Measurements from ENCODE around the gene PRKCH. TPM values are rescaled to one million over a fixed set of nuclear protein-coding genes. Genes with fewer than 3 reads are reported as not detected.

The PRKCH gene
- total RNA-seq, 1 donor from 2014 or later = 147 TPM

- no peak for DNase-seq (ENCODE audit: extremely low read depth, low read depth, low spot score)
These were observed 235.9 kb downstream of the PRKCH start for GRCh38 chr14:61557262-61557661.

- no peak for DNase-seq (ENCODE audit: extremely low read depth, low read depth, low spot score)
These were observed 236.5 kb downstream of the PRKCH start for GRCh38 chr14:61557854-61558253.

GRCh38 chr14:61558271-61558670 is 236.9 kb downstream of the PRKCH start:
- DNase-seq (ENCODE audit: extremely low read depth, low read depth, low spot score) = no peak

- DNase-seq (ENCODE audit: extremely low read depth, low read depth, low spot score) = no peak
These were observed 238.3 kb downstream of the PRKCH start for GRCh38 chr14:61559641-61560201.

- no peak for DNase-seq (ENCODE audit: extremely low read depth, low read depth, low spot score)
These were observed 238.9 kb downstream of the PRKCH start for GRCh38 chr14:61560323-61560722.

DNA sequence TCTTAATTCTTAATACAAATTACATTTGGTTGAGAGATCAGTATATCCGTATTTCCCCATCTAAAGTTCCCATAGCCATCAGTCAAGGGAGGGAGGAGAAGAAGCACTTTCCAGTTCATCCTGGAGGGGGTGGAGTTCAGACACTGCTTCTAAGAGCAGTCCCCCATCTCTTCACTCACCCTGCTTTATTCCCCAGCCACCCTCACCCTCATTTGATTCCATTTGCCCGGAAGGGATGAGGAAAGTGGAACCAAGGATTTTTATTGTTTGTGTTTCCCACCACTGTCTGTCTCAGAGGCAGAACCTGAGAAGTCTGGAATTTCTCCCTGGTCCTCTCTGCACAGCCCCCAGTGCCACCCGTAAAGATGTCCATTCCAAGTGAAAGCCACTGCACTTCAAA is 239.7 kb downstream of the PRKCH start:
- DNase-seq (ENCODE audit: extremely low read depth, low read depth, low spot score) = no peak

DNA sequence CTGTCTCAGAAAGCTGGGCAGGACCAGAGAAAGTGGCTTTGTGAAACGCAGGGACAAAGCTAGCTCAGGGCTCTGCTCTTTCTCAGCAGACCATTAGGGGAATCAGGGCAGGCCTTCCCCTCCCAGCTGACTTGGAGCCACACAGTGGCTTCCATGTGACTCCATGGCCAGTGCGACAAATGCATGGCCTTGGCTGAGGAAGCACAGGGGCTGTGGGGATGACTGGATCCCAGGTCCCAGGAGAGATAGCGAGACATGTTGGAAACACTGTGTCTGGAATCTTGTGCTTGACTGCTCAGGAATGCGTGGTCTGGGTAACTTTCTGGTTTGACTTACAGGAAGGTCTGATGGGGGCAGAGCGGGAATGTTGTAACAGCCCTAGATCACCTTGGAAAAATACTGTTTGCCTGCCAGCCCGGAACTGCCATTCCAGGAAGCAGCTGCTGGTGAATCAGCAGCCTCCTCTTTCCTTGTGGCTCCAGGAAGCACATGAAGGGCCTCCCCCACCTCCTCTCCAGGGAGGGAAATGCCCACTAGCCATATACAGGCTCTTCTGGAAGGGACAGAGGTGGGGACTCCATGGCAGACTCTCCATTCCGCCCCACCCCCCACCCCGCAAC is 240.4 kb downstream of the PRKCH start:
- DNase-seq (ENCODE audit: extremely low read depth, low read depth, low spot score) = peak; percentile 98

DNA sequence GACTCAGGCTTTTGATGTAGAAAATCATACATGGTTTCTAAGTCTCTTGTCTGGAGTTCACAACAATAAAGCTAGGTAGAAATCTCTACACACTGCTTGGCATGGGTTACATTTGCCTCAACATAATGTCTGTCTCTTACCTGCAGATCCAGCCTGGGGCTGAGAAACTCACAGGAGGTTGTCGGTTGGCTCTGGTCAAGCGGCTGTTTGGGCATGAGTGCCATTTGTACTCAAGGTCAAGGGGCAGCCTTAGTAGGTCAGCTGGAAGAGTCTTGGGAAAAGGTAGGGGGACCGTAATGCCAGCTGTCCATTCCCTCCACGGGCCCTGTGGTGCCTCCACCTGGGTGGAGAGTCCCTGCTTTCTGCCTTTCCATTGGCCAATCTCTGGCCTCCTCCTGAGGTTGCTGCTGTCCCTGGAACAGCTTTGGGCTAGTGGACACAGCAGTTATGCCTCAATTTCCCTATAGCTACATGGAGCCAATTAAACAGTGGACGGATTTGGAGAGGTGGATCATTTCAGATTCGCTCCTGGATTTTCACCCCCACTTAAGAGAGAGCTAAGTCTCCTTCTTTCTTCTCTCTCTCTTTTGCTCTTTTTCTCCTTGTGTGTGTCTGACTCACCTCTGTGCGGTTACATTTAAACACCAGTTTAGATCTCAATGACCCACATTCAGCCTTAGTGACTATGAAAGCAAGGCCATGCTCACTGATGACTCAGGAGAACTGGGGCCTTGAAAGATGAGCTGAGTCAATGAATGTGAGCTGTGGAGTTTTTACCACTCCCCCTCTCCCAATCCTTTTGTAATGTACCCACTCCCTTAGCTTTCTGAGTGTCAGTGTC is 241.2 kb downstream of the PRKCH start:
- DNase-seq (ENCODE audit: extremely low read depth, low read depth, low spot score) = peak; percentile 74

DNA sequence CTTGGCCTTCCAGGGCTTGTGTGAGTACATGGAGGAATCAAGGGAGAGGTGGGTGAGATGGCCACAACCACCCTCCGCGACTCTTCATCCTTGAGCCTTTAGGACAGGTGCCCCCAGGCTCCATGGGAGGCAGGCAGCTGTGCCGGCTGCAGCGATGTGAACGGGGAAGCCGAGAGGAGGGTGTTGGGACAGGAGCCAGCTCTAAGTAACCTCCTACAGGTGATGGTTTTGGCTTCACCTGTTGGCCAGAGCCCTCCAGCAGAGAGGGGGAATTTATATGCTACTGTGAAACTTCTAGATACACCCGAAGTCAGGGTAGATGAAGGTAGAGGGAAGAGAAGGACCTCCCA is 241.8 kb downstream of the PRKCH start:
- DNase-seq (ENCODE audit: extremely low read depth, low read depth, low spot score) = no peak

DNA sequence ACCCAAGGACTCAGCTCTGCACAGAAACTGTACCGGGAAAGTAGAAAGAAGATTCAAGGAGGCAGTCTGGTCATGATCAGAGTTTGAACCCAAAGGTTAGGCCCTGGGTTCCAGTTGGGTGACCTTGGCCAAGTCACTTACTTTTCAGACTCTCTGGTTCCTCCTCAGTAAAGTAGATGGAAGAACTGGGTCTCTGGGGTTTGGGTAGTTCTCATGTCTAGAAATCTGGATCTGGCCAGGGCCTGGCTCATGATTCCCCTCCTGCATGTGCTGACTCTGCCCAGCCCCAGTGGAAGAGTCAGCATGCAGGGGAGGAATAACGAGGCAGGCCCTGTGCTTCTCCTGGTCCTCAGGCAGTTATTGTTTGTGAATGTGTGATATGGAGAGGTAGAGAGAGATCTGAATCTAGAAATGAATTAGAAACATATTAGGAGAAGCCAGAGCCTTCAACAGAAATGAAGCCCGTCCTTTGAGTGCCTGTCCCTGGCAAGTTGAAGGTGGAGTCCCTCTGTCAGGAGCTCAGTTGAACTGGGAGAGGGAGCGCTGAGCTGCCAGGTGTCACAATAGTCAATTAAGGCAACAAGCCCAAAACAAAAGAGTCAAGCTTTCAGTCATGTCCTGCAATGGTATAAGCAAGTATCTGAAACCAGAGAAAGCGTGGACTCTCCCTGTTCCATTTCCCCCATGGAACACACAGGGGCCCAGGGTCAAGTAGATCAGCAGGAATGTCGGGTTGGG is 242.7 kb downstream of the PRKCH start:
- no peak for DNase-seq (ENCODE audit: extremely low read depth, low read depth, low spot score)

- no peak for DNase-seq (ENCODE audit: extremely low read depth, low read depth, low spot score)
These were observed 243.3 kb downstream of the PRKCH start for GRCh38 chr14:61564618-61565091.

DNA sequence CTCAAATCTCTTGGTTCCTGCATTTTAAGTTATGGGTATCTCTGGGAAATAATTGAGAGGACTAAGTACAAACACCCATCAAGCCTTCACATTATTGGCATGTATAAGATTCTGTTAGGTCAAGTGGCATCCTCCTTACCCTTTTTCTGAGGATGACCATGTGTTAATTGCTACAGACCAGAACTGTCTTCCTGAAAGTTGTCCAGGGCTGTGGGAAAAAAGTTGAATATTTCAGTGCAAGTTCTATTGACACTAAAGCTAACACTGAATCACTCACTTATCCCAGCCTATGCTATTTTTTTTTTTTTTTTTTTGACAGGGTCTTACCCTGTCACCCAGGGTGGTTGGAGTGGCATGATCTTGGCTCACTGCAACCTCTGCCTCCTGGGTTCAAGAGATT is 243.8 kb downstream of the PRKCH start:
- DNase-seq (ENCODE audit: extremely low read depth, low read depth, low spot score) = no peak

DNA sequence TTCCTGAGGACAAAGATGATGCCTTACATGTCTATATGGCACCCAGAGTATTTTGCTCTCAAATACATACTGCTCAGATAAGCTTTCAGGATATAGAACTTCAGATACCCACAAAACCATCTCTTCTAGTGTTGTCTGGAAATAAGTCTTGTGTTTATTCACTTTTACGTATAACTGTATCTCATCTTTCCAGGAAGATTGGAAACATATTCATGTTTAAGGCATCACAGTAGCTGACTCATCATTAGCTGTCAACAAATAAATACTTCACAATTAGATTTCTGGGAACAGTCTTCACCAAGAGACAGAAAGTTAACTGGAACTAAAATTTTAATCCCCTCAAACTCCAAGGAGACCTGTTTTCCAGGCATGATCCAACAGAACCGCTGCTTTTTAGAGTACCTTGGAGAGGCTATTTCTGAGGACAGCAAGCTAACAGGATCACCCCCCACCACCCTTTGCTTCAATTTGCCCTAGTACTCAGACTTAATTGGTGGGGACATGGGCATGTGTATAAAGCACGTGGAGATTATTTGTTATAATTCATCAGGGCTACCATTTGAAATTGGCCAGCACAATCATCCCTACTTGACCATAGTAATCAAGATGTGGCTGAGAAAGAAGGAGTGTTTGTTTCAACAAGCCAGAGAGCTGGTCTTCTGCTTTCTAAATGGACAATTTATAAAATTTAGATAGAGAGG is 244.6 kb downstream of the PRKCH start:
- DNase-seq (ENCODE audit: extremely low read depth, low read depth, low spot score) = no peak

DNA sequence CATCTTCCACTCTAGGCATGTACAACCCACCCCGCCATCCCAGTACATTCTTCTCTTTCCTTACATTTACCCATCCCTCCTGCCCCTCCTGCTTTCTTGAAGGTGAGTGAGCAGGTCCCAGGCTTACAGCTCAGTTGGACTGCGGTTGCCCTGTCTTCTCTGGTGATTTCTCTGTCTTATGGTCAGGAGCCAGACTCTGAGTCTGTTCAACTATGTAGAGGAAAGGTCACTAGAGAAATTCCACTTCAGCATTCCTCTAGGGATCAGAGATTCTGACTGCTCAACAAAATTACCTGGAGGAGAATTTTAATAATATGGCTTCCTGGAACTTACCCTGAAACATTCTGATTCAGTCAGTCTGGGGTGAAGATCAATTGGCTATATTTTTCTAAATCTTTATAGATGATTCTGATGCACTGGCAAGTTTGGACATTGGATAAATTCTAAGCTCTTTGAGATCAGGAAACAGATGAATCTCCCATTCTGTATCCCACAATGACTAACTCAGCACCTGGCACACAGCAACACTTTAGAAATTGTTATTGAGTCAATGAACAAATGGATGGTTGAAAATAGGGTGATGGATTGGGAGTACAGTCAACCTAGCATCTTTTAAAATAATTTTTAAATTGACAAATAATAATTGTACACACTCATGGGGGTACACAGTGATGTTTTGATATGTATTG is 245.3 kb downstream of the PRKCH start:
- DNase-seq (ENCODE audit: extremely low read depth, low read depth, low spot score) = no peak

- no peak for DNase-seq (ENCODE audit: extremely low read depth, low read depth, low spot score)
These were observed 246.6 kb downstream of the PRKCH start for GRCh38 chr14:61567838-61568571.

GRCh38 chr14:61568572-61569011 is 247.2 kb downstream of the PRKCH start:
- no peak for DNase-seq (ENCODE audit: extremely low read depth, low read depth, low spot score)

DNA sequence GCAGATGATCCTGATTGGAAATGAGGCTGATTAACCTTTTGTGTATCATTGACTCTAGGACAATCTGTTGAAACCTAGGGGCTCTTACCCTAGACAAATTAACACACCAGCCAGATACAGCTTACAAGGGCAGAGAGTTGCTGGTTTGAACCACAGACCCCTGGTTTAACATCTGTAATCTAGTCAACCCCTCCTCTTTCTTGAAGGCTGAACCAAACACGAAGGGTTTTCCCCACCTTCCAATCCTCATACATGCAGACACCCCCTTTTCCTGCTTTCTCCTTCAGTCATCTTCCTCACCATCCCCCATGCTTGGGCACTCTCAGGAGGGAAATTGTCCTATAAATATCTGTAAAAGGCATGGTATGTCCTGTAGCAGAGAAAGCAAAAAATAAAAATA is 247.9 kb downstream of the PRKCH start:
- no peak for DNase-seq (ENCODE audit: extremely low read depth, low read depth, low spot score)

DNA sequence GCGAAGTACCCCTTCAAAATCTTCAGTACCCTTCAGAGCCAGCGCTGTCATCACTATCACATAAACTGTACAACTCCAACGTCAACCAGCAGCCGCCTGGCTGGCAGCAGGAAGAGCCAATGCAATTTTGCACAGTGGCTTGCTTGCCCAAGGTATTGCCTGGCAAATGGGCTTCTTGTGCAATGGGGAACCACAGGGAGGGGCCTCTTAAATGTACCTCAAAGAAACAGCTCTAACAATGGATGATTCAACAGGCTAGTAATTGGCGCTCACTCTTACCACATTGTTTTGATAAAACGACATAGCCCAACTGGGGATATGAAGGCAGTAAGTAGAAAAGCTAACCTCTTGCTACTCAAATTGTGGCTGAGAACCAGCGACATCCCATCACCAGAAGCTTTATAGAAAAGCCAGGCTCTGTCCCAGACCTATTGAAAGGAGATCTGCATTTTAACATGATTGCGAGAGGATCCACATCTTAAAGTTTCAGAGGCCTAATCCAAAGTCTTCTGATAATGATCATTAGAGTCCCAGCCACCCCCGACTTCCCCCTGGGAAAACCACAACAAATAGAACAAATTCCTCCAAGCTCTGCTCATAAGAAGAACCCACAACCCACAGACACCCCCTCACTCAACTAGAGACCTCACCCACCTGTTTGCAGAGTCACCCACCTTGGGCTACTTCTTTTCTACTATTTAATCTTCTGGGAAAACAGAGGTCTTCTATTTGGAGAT is 248.6 kb downstream of the PRKCH start:
- DNase-seq (ENCODE audit: extremely low read depth, low read depth, low spot score) = no peak
